GM12892 (cell line): ENCODE results near the gene LCE7A.
A peak's percentile ranks its signal among the peaks of the same experiment; 100 is the strongest.

Experiments
- DNase-seq: peaks from one replicate; pipeline ENCODE4 v3.0.0; 2011; ENCODE audit not compliant: insufficient read length
- FAIRE-seq: peaks from 2 replicates; lab custom pipeline; 2011; peaks lifted over from hg19 to GRCh38; lab: Jason Lieb, UNC
- POLR2A ChIP-seq: IDR thresholded peaks from 2 replicates; pipeline ENCODE4 v1.6.1; 2011; ENCODE audit warnings: low read depth, low read length, control low read depth
- POLR2AphosphoS5 ChIP-seq: IDR thresholded peaks from 2 replicates; pipeline ENCODE4 v1.6.1; 2011; ENCODE audit warnings: low read depth, low read length, control low read depth
- TAF1 ChIP-seq: IDR thresholded peaks from 2 replicates; pipeline ENCODE4 v1.6.1; 2011; ENCODE audit warnings: low read depth, mild to moderate bottlenecking, control low read depth, low read length, borderline replicate concordance

The LCE7A gene

DNA sequence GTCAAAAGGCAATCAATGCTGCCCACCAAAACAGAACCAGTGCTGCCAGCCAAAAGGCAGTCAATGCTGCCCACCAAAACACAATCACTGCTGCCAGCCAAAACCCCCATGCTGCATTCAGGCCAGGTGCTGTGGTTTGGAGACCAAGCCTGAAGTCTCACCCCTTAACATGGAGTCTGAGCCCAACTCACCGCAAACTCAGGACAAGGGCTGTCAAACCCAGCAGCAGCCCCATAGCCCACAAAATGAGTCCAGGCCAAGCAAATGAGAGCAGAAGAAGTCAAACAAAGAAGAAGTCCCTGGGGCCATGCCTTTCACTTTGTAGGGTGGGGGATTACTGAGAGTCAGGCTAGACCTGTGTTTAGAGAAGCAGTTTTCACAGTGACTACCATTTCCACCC lies 24.7 kb downstream of the LCE7A start:
- FAIRE-seq: no peak
- TF ChIP-seq POLR2AphosphoS5: no peak
- DNase-seq: no peak

GRCh38 chr1:152884966-152885624 lies 25.3 kb downstream of the LCE7A start:
- FAIRE-seq (no peak), DNase-seq (no peak)
- TF ChIP-seq TAF1 (no peak), POLR2A (no peak)

DNA sequence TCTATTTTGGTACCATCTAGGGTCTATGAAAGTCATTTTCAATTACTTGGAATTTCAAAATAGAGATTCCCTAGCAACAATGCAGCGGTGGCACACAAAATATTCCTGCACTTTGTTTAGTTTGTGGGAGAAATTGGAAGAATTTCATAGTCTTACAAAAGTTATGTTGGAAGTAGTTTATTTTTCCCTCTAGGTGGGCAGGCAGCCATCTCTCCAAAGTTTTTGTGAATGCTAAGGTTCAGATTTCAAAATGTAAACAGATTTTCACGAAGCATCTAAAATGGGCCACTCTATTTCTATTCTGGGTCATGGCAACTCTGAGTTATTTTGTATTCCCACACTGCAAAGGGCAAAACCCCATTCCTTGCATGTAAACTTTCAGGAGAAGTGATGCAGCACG lies 26.3 kb downstream of the LCE7A start:
- TF ChIP-seq TAF1: no peak
- no peak for TF ChIP-seq POLR2A
- no peak for TF ChIP-seq POLR2AphosphoS5
- no peak for DNase-seq
- no peak for FAIRE-seq

DNA sequence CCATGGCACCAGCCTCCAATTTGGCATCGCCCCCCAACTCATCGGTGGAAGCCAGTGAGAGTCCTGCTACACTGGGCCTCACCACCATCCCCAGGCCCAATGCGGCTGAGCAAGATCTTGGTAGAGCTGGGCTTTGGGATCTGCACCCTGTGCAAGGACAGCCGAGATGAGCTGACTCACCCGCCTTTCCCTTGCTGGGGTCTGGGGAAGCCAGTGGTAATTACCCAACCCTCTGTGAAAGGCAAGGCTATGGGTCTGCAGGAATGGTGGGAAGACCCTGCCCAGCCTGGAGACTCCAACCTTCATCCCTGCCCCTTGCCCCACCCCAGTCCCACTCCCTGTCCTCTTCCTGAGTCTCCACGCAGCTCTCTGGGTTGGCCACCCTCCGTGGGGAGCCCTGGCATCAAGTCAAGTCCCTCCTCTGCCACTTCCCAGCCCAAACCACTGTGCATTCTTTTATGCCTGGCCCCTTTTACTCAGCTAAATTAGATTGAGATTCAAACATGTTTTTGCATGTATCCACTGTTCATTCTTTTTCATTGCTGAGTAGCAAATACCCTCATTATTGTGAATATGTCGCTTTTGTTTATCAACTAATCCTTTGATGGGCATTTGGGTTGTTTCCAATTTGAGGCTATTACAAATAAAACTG lies 27.1 kb downstream of the LCE7A start:
- FAIRE-seq (no peak), DNase-seq (no peak)

GRCh38 chr1:152888126-152888525 lies 28.3 kb downstream of the LCE7A start:
- FAIRE-seq: no peak
- TF ChIP-seq TAF1: no peak
- no peak for TF ChIP-seq POLR2A
- TF ChIP-seq POLR2AphosphoS5: no peak
- no peak for DNase-seq

More for the DNA sequence above, 27.1 kb downstream of the LCE7A start:
- TF ChIP-seq POLR2A (no peak), POLR2AphosphoS5 (no peak), TAF1 (no peak)

DNA sequence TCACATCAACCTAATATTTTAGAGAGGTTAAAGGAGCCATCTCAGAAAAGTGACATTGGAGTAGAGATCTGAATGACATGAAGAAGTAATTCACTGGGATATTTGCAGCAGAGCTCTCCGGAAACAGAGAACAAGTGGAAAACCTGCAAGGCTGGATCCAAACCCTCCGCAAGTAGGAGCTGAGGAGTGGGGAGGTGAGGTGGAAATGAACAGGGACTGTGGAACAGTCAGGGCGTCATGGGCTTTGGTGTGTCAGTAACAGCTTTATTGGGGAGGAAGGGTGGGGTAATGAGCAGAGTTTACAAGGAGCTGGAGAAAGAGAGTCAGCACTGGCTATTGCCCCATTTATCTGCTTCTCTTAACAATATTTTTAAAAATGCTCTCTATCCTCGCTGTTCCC lies 39.2 kb downstream of the LCE7A start:
- no peak for DNase-seq
- no peak for TF ChIP-seq POLR2AphosphoS5
- TF ChIP-seq POLR2A: no peak
- TF ChIP-seq TAF1: no peak
- FAIRE-seq: no peak

DNA sequence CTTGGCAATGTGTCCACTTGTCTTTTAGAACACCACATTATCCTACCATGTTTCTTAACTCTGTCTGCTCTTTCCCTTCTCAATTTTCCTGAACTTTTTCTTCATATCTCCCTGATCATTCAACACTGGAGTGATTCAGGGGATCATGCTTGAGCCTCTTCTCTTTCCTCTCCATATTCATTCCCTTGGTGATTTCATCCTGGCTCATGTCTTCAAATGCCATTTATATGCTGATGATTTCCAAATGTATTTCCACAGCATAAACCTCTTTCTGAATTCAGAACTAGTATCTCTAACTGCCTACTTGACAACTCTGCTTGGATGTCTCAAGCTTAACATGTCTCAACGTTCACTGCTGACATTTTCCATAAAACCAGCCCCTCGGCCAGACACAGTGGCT lies 40.1 kb downstream of the LCE7A start:
- DNase-seq: no peak
- TF ChIP-seq TAF1 (no peak), POLR2A (no peak), POLR2AphosphoS5 (no peak)
- FAIRE-seq: no peak

GRCh38 chr1:152901631-152902030 lies 41.8 kb downstream of the LCE7A start:
- DNase-seq (no peak), FAIRE-seq (no peak)
- TF ChIP-seq POLR2AphosphoS5 (no peak), POLR2A (no peak), TAF1 (no peak)

DNA sequence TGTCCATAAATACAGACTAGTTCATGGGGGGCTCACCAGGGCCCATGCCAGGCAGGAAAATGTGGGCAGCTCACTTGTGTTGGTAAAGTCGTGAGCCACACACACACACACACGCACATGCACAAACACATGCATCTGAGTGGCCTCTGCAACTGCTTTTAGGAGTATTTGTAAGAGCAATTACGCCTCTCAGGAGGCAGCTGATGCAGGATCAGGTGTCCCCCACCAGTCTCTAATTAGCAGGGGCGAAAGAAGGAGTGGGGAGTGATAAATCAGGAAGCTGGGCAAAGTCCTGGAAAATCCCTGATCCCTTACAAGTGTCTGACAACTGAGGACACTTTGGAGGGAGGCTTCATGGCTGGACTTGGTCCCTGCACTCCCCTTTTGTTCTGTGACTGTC lies 42.8 kb downstream of the LCE7A start:
- no peak for FAIRE-seq
- no peak for DNase-seq
- TF ChIP-seq POLR2AphosphoS5 (no peak), TAF1 (no peak), POLR2A (no peak)

DNA sequence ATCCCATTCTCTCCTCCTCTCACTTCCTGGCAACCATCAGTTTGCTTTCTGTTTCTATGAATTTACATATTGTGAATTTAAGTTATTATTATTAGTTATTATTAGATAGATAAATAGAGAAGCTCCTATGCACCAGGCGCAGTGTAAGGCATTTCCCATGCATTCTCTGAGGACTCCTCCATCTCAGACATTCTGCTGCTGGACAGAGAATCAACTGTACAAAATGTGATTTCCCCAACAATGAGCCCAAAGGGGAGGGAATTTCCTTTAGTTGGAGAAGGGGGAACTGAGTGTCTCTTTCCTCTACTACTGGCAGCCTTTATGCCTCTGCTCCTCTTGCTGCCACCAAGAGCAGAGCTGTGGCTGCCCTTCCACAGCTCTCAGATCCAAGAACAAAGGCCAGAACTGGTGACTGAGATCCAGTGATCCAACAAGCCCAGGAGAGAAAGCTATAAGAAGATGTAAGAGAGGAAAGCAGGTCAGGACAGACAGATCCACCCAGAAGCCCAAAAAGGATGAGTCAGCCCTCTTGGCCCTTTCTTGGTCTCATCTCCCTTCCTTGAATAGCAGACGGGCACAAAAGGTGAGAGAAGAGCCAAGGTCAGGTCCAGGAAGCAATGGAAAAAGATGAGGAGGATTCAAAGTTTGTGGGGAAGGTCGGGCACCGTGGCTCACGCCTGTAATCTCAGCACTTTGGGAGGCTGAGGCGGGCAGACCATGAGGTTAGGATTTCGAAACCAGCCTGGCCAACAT lies 45.1 kb downstream of the LCE7A start:
- DNase-seq (no peak), FAIRE-seq (no peak)
- TF ChIP-seq TAF1: no peak
- TF ChIP-seq POLR2A: no peak
- TF ChIP-seq POLR2AphosphoS5: no peak

- FAIRE-seq: no peak
- TF ChIP-seq TAF1: no peak
- no peak for TF ChIP-seq POLR2AphosphoS5
- no peak for TF ChIP-seq POLR2A
- DNase-seq: no peak
Observed at GRCh38 chr1:152906023-152906565, 46.3 kb downstream of the LCE7A start.

- DNase-seq (no peak), FAIRE-seq (peak; percentile 80)
- TF ChIP-seq POLR2A: no peak
- no peak for TF ChIP-seq POLR2AphosphoS5
- no peak for TF ChIP-seq TAF1
Observed at GRCh38 chr1:152907686-152908601, 48.1 kb downstream of the LCE7A start, which contains the start of gene IVL. TSS of gene IVL (plus strand) at chr1:152908546. CDS start at chr1:152909798, 1,252 bp downstream.
